T-helper 22 cell (primary cell): ENCODE results near the gene TOM1L2.
"Not testable (repeated sequence)": the region's sequence is repeated elsewhere in the genome, so short reads cannot be mapped to it uniquely, and the experiment has no call there.

Experiments
- DNase-seq: peaks from one replicate; pipeline ENCODE4 v3.0.0-alpha.2; 2020; ENCODE audit warnings: low read depth

The TOM1L2 gene

GRCh38 chr17:17819111-17819510, 153.1 kb downstream of the TOM1L2 start:
- DNase-seq: no peak

GRCh38 chr17:17818088-17818526, 154.1 kb downstream of the TOM1L2 start:
- DNase-seq: no peak

- no peak for DNase-seq
Observed at GRCh38 chr17:17817552-17817947, 154.7 kb downstream of the TOM1L2 start.

- no peak for DNase-seq
Observed at GRCh38 chr17:17816831-17817551, 155.2 kb downstream of the TOM1L2 start.

- DNase-seq: no peak
Observed at GRCh38 chr17:17816240-17816814, 155.9 kb downstream of the TOM1L2 start.

- no peak for DNase-seq
Observed at GRCh38 chr17:17815436-17816200, 156.6 kb downstream of the TOM1L2 start.

- DNase-seq: no peak
Observed at GRCh38 chr17:17815062-17815406, 157.2 kb downstream of the TOM1L2 start.

- DNase-seq: no peak
Observed at GRCh38 chr17:17814162-17815061, 157.8 kb downstream of the TOM1L2 start.

GRCh38 chr17:17813725-17814095, 158.5 kb downstream of the TOM1L2 start:
- DNase-seq: no peak

GRCh38 chr17:17813055-17813724, 159.0 kb downstream of the TOM1L2 start:
- DNase-seq: no peak

- DNase-seq: peak; percentile 30
Observed at GRCh38 chr17:17812211-17813054, 159.8 kb downstream of the TOM1L2 start.

GRCh38 chr17:17811381-17812210, 160.6 kb downstream of the TOM1L2 start:
- DNase-seq: no peak

GRCh38 chr17:17810895-17811248, 161.3 kb downstream of the TOM1L2 start:
- DNase-seq: no peak

GRCh38 chr17:17810084-17810894, 161.9 kb downstream of the TOM1L2 start:
- no peak for DNase-seq

GRCh38 chr17:17809531-17810083, 162.6 kb downstream of the TOM1L2 start:
- DNase-seq: no peak

GRCh38 chr17:17808706-17809432, 163.3 kb downstream of the TOM1L2 start:
- DNase-seq: no peak

- not testable (repeated sequence) for DNase-seq
Observed at GRCh38 chr17:17808200-17808599, 164.0 kb downstream of the TOM1L2 start.

GRCh38 chr17:17807440-17807839, 164.8 kb downstream of the TOM1L2 start:
- no peak for DNase-seq
